Measurements from ENCODE around the gene RNF31. TPM values are rescaled to one million over a fixed set of nuclear protein-coding genes. Genes with fewer than 3 reads are reported as not detected.

RNF31 gene
- polyA plus RNA-seq, 1 of the 3 experiments (the other 2 are of a cell fraction): 19.2 TPM

- DNase-seq: no peak
- ChIA-PET CTCF (interaction anchor here (0.7 to 3.8 kb wide), 3 partner anchors 12 to 247 kb away, joined by 3 to 16 read pairs (median 4); partner anchors contain the start of gene IRF9), POLR2A (interaction anchor here (1.4 to 1.7 kb wide), 2 partner anchors 11 to 12 kb away, joined by 4 read pairs; partner anchors contain the start of genes REC8 and TM9SF1)
- H3K4me1 ChIP-seq (ENCODE audit: control insufficient read depth in 1 of 2, insufficient read depth in 2 of 2, low read depth in 1 of 2, low read length in 1 of 2): peaks cover 9 to 18% of the 10 kb centered on the region in 2 experiments
- no peak overlapping the region for H3K9ac ChIP-seq
- no peaks in the 10 kb centered on the region for H4K20me1 ChIP-seq (ENCODE audit: insufficient read depth)
- H3K9me2 ChIP-seq: no peaks in the 10 kb centered on the region
- H2AFZ ChIP-seq (ENCODE audit: low read depth): no peak overlapping the region
- peaks cover 19% of the 10 kb centered on the region for H3K79me2 ChIP-seq (ENCODE audit: insufficient read depth)
- H3F3A ChIP-seq (replicated peaks; ENCODE audit: insufficient read depth): peaks cover 16% of the 10 kb centered on the region
- no peak for TF ChIP-seq FOXJ3 (CRISPR knock-in tag; IDR thresholded peaks at IDR 0.05)
- TF ChIP-seq TEAD4 (IDR thresholded peaks at IDR 0.05; ENCODE audit: borderline replicate concordance, insufficient read depth): no peak
- TF ChIP-seq EZH2phosphoT487 (IDR thresholded peaks at IDR 0.05; ENCODE audit: borderline replicate concordance, low read depth): no peak
- no peak for TF ChIP-seq PBX3 (IDR thresholded peaks at IDR 0.05)
- TF ChIP-seq IRF3 (IDR thresholded peaks at IDR 0.05; ENCODE audit: low read depth, low read length): no peak
- no peak for TF ChIP-seq RXRA (IDR thresholded peaks at IDR 0.05; ENCODE audit: borderline replicate concordance, low read depth)
- TF ChIP-seq ELF1 (IDR thresholded peaks at IDR 0.05): no peak
- no peaks in the 10 kb centered on the region for H3K27me3 ChIP-seq (ENCODE audit: insufficient read depth)
- H3K4me2 ChIP-seq: no peak overlapping the region
- H3K27ac ChIP-seq (ENCODE audit: low read depth in 2 of 2, low read length in 1 of 2): no peak overlapping the region
- WGBS (ENCODE audit: low lambda C conversion rate): 87% methylated on average over 10 of the region's 19 CpGs
- no peak overlapping the region for H3K4me3 ChIP-seq (ENCODE audit: low read depth in 2 of 2, low read length in 1 of 2)
- H3K9me3 ChIP-seq: no peaks in the 10 kb centered on the region
- H3K36me3 ChIP-seq (replicated peaks in 1 of 2; ENCODE audit: control insufficient read depth in 1 of 2, insufficient read depth in 2 of 2, low read length in 1 of 2): peaks cover 21 to 78% of the 10 kb centered on the region in 2 experiments
Measured at GRCh38 chr14:24184104-24184970, 37.0 kb downstream of the RNF31 start.

GRCh38 chr14:24185026-24185425 lies 37.7 kb downstream of the RNF31 start:
- Histone ChIP-seq H3K27ac (ENCODE audit: low read depth in 2 of 2, low read length in 1 of 2) (no peak overlapping the region), H3K9ac (no peak overlapping the region), H4K20me1 (ENCODE audit: insufficient read depth) (no peaks in the 10 kb centered on the region), H3K4me3 (ENCODE audit: low read depth in 2 of 2, low read length in 1 of 2) (no peak overlapping the region), H3K36me3 (replicated peaks in 1 of 2; ENCODE audit: control insufficient read depth in 1 of 2, insufficient read depth in 2 of 2, low read length in 1 of 2) (peaks cover 21 to 79% of the 10 kb centered on the region in 2 experiments), H3K4me1 (ENCODE audit: control insufficient read depth in 1 of 2, insufficient read depth in 2 of 2, low read depth in 1 of 2, low read length in 1 of 2) (peaks cover 9 to 21% of the 10 kb centered on the region in 2 experiments), H3K4me2 (no peak overlapping the region), H2AFZ (ENCODE audit: low read depth) (no peak overlapping the region), H3K9me3 (no peaks in the 10 kb centered on the region), H3K27me3 (ENCODE audit: insufficient read depth) (no peaks in the 10 kb centered on the region), H3F3A (replicated peaks; ENCODE audit: insufficient read depth) (peaks cover 22% of the 10 kb centered on the region), H3K9me2 (no peaks in the 10 kb centered on the region), H3K79me2 (ENCODE audit: insufficient read depth) (peaks cover 19% of the 10 kb centered on the region)
- POLR2A ChIA-PET: interaction anchor here (1.4 to 1.7 kb wide), 2 partner anchors 11 to 13 kb away, joined by 4 read pairs; partner anchors contain the start of genes REC8 and TM9SF1
- 90% methylated on average over 7 of the region's 7 CpGs for WGBS (ENCODE audit: low lambda C conversion rate)
- TF ChIP-seq EZH2phosphoT487 (IDR thresholded peaks at IDR 0.05; ENCODE audit: borderline replicate concordance, low read depth) (no peak), GABPA (IDR thresholded peaks at IDR 0.05; ENCODE audit: low read depth) (no peak), RCOR1 (IDR thresholded peaks at IDR 0.05; ENCODE audit: low read length) (no peak), POLR2AphosphoS5 (IDR thresholded peaks at IDR 0.05; ENCODE audit: low read depth, low read length) (no peak), ZBTB33 (IDR thresholded peaks at IDR 0.05; ENCODE audit: borderline replicate concordance, low read depth) (no peak), MAX (IDR thresholded peaks at IDR 0.05; ENCODE audit: low read depth) (no peak), ELF1 (IDR thresholded peaks at IDR 0.05) (no peak), FOXM1 (IDR thresholded peaks at IDR 0.05; ENCODE audit: low read depth) (no peak), NFIC (IDR thresholded peaks at IDR 0.05; ENCODE audit: borderline replicate concordance) (no peak), PBX3 (IDR thresholded peaks at IDR 0.05) (no peak), TCF12 (IDR thresholded peaks at IDR 0.05) (no peak), USF1 (IDR thresholded peaks at IDR 0.05; ENCODE audit: borderline replicate concordance, low read depth) (no peak), RFX5 (IDR thresholded peaks at IDR 0.05; ENCODE audit: low read length) (no peak)
- no peak for DNase-seq
- CTCF ChIA-PET: interaction anchor here (0.7 to 3.8 kb wide), 4 partner anchors 12 to 76 kb away, joined by 3 to 16 read pairs (median 8); partner anchors contain the start of genes IRF9 and MDP1

Data from SK-N-SH (cell line).